ENCODE results near the gene DNAJB14.

The DNAJB14 gene

GRCh38 chr4:99943904-99944437, 2.4 kb downstream of the DNAJB14 start:
- no peak for DNase-seq

- no peak for DNase-seq
Measured at GRCh38 chr4:99938243-99938753, 8.1 kb downstream of the DNAJB14 start.

GRCh38 chr4:99934891-99935290, 11.5 kb downstream of the DNAJB14 start:
- no peak for DNase-seq

GRCh38 chr4:99927566-99927965, 18.9 kb downstream of the DNAJB14 start:
- DNase-seq = no peak

- DNase-seq = no peak
Measured at GRCh38 chr4:99921174-99921573, 25.2 kb downstream of the DNAJB14 start.

- no peak for DNase-seq
Measured at GRCh38 chr4:99918656-99919055, 27.8 kb downstream of the DNAJB14 start.

- no peak for DNase-seq
Measured at GRCh38 chr4:99917575-99917974, 28.8 kb downstream of the DNAJB14 start.

GRCh38 chr4:99915449-99915848, 31.0 kb downstream of the DNAJB14 start:
- DNase-seq = no peak

- DNase-seq = no peak
Measured at GRCh38 chr4:99894998-99895397, 51.4 kb downstream of the DNAJB14 start.

- DNase-seq = peak; percentile 86
Measured at GRCh38 chr4:99894161-99894997, 52.0 kb downstream of the DNAJB14 start, which contains the start of gene LAMTOR3. TSS of gene LAMTOR3 (minus strand) at chr4:99894427. CDS start at chr4:99893963, 464 bp downstream.

- no peak for DNase-seq
Measured at GRCh38 chr4:99893839-99894160, 52.6 kb downstream of the DNAJB14 start.

- no peak for DNase-seq
Measured at GRCh38 chr4:99893029-99893428, 53.4 kb downstream of the DNAJB14 start.

- DNase-seq = no peak
Measured at GRCh38 chr4:99891351-99891750, 55.1 kb downstream of the DNAJB14 start.

GRCh38 chr4:99887837-99888236, 58.6 kb downstream of the DNAJB14 start:
- DNase-seq = no peak

GRCh38 chr4:99886146-99886545, 60.3 kb downstream of the DNAJB14 start:
- no peak for DNase-seq

GRCh38 chr4:99885687-99886086, 60.7 kb downstream of the DNAJB14 start:
- no peak for DNase-seq

- no peak for DNase-seq
Measured at GRCh38 chr4:99885063-99885664, 61.3 kb downstream of the DNAJB14 start.

GRCh38 chr4:99879458-99879857, 67.0 kb downstream of the DNAJB14 start:
- no peak for DNase-seq

GRCh38 chr4:99878604-99879003, 67.8 kb downstream of the DNAJB14 start:
- DNase-seq = no peak

- DNase-seq = no peak
Measured at GRCh38 chr4:99876946-99877345, 69.5 kb downstream of the DNAJB14 start.

- DNase-seq = no peak
Measured at GRCh38 chr4:99875071-99875470, 71.3 kb downstream of the DNAJB14 start.

- DNase-seq = no peak
Measured at GRCh38 chr4:99872570-99872969, 73.8 kb downstream of the DNAJB14 start.

GRCh38 chr4:99868126-99868596, 78.3 kb downstream of the DNAJB14 start:
- DNase-seq = no peak

GRCh38 chr4:99863804-99864203, 82.6 kb downstream of the DNAJB14 start:
- no peak for DNase-seq

All from activated gamma-delta T cell treated with Interleukin-2 at 50 U/mL for 16 hours (primary cell).